GM11168 (cell line): Measurements from ENCODE around the gene MACROD1.

Source experiments
- in situ Hi-C: fragments of 300-500 bp; cut with MboI; formaldehyde crosslinking; loops from one replicate; pipeline ENCODE4 v1.12.0; 2022; ENCODE audit warnings: low sequenced_read_pairs; ENCODE audit not compliant: unreplicated experiment

MACROD1 gene

GRCh38 chr11:64023712-64024710 lies 141.9 kb downstream of the MACROD1 start:
- in situ Hi-C loops: no loop called here

- in situ Hi-C loops: no loop called here
Measured at GRCh38 chr11:64022125-64022784, 143.7 kb downstream of the MACROD1 start.

- in situ Hi-C loops: no loop called here
Measured at GRCh38 chr11:64021757-64022093, 144.2 kb downstream of the MACROD1 start.

- in situ Hi-C loops: no loop called here
Measured at GRCh38 chr11:64020976-64021756, 144.7 kb downstream of the MACROD1 start.

- in situ Hi-C loops: no loop called here
Measured at GRCh38 chr11:64019106-64020037, 146.5 kb downstream of the MACROD1 start.

- in situ Hi-C loops: no loop called here
Measured at GRCh38 chr11:64018310-64018709, 147.6 kb downstream of the MACROD1 start.

- in situ Hi-C loops: no loop called here
Measured at GRCh38 chr11:64017945-64018224, 148.0 kb downstream of the MACROD1 start.

GRCh38 chr11:64015935-64016845 lies 149.7 kb downstream of the MACROD1 start:
- in situ Hi-C loops: no loop called here

- in situ Hi-C loops: no loop called here
Measured at GRCh38 chr11:64015510-64015909, 150.4 kb downstream of the MACROD1 start.

- in situ Hi-C loops: no loop called here
Measured at GRCh38 chr11:64014356-64014755, 151.6 kb downstream of the MACROD1 start.

- in situ Hi-C loops: no loop called here
Measured at GRCh38 chr11:64013141-64013896, 152.6 kb downstream of the MACROD1 start.

- in situ Hi-C loops: no loop called here
Measured at GRCh38 chr11:64011371-64011770, 154.5 kb downstream of the MACROD1 start.

GRCh38 chr11:64010783-64011182 lies 155.1 kb downstream of the MACROD1 start:
- in situ Hi-C loops: no loop called here

GRCh38 chr11:64009710-64010109 lies 156.2 kb downstream of the MACROD1 start:
- in situ Hi-C loops: no loop called here

GRCh38 chr11:64008914-64009633 lies 156.8 kb downstream of the MACROD1 start:
- in situ Hi-C loops: no loop called here

- in situ Hi-C loops: no loop called here
Measured at GRCh38 chr11:64008283-64008913, 157.5 kb downstream of the MACROD1 start.

- in situ Hi-C loops: no loop called here
Measured at GRCh38 chr11:64007629-64008282, 158.2 kb downstream of the MACROD1 start.
